GM12873 (cell line): ENCODE data around the gene PTPRG.

Experiments
- TF ChIP-seq, protein P1 (sequence below): IDR thresholded peaks from 2 replicates; pipeline ENCODE4 v1.5.1; 2012; ENCODE audit warnings: low read depth, mild to moderate bottlenecking, moderate library complexity, low read length, control low read depth; ENCODE audit not compliant: insufficient read depth; ENCODE audit errors: missing control alignments

PTPRG gene

DNA sequence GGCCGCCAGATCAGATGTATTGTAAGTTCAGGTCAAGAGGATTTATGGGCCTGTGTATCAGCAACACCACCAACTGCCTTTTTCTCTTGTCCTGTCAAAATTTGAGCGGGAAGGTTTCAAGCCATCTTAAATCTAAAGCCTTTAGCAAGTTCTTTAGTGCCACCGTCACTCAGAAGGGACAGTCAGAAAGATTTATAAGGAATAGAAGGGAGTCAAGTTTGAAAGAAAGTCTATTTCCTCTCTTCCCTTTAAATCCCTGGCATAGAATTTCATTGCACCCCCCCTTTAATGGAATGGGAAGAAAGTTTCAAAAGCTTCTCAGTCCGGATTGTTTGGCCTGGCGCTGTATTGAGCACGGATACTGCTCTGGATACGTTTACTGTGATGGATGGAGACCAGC, 452.6 kb downstream of the PTPRG start:
- TF ChIP-seq, protein P1, sequence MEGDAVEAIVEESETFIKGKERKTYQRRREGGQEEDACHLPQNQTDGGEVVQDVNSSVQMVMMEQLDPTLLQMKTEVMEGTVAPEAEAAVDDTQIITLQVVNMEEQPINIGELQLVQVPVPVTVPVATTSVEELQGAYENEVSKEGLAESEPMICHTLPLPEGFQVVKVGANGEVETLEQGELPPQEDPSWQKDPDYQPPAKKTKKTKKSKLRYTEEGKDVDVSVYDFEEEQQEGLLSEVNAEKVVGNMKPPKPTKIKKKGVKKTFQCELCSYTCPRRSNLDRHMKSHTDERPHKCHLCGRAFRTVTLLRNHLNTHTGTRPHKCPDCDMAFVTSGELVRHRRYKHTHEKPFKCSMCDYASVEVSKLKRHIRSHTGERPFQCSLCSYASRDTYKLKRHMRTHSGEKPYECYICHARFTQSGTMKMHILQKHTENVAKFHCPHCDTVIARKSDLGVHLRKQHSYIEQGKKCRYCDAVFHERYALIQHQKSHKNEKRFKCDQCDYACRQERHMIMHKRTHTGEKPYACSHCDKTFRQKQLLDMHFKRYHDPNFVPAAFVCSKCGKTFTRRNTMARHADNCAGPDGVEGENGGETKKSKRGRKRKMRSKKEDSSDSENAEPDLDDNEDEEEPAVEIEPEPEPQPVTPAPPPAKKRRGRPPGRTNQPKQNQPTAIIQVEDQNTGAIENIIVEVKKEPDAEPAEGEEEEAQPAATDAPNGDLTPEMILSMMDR = no peak

- TF ChIP-seq, protein P1 = no peak
Observed at GRCh38 chr3:62015111-62015510, 453.7 kb downstream of the PTPRG start.

- TF ChIP-seq, protein P1 = no peak
Observed at GRCh38 chr3:62019906-62020305, 458.5 kb downstream of the PTPRG start.

DNA sequence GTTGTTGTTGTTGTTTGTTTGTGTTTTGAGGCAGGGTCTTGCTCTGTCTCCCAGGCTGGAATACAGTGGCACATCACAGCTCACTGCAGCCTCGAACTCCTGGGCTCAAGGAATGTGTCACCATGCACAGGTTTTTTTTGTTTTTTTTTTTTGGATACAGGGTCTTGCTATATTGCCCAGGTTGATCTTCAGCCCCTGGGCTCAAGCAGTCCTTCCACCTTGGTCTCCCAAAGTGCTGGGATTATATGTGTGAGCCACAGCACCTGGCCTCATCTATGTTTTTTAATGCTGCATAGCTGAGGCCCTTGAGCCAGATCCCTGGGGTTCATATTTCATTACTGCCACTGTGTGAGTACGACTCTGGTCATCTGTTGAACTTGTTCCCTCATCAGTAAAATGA, 459.3 kb downstream of the PTPRG start:
- TF ChIP-seq, protein P1 = no peak

- TF ChIP-seq, protein P1 = no peak
Observed at GRCh38 chr3:62022312-62022711, 460.9 kb downstream of the PTPRG start.

DNA sequence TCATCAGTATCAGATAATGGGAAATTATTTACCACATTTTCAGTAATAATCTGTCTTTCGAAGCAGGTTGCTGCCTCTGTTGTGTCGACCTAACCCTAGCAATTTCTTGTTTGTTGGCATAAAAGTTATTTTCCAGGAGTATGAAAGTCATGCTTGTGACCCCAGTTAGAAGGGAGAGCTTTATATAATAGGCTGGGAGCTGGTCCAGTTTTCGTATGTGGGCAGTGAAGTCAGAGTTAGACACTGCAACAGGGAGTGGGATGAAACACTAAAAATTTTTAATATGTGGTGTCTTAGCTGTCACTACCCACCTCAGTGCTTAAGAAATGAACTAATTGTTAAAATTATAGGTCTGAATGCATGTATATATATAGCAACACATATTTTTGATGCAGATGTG, 463.5 kb downstream of the PTPRG start:
- TF ChIP-seq, protein P1 = no peak

- TF ChIP-seq, protein P1 = no peak
Observed at GRCh38 chr3:62025913-62026312, 464.5 kb downstream of the PTPRG start.
